OCI-LY1 (cell line): ENCODE measurements around the gene NTNG1.

ENCODE experiments used
- CTCF ChIP-seq: fragments of 200-600 bp; sonication (generic), shearing (Covaris generic); IDR thresholded peaks from 2 replicates; pipeline ENCODE4 v1.5.1; 2017; ENCODE audit warnings: mild to moderate bottlenecking, antibody characterized with exemption, low read length, moderate library complexity, mixed read lengths
- EZH2 ChIP-seq: fragments of 200-600 bp; sonication (generic), shearing (Covaris generic); IDR thresholded peaks from 2 replicates; pipeline ENCODE4 v1.8.0; 2017; ENCODE audit warnings: borderline replicate concordance, mixed run types, mild to moderate bottlenecking, antibody characterized with exemption, low read length, moderate library complexity, mixed read lengths

DNA sequence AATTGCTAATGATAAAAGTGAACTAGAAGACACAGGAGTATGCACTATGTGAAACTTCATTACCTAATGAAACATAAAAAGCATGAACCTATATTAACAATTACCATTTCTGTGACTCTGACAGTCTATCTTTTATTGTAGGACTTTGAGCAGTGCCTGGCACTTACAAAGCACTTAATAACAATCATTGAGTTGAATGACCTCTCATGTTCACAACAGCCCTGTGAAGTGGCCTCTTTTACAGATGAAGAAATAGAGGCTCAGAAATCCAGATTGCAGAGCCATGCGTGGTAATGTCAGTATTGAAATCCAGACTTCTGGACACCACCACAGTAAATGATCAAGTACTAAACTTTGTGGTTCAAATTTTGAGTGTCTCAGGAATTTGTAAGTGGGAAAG, 326.4 kb downstream of the NTNG1 start:
- TF ChIP-seq CTCF (no peak), EZH2 (no peak)
